ENCODE results near the gene SLC25A25. TPM values are rescaled to one million over a fixed set of nuclear protein-coding genes. Genes with fewer than 3 reads are reported as not detected.

SLC25A25 gene
- total and polyA plus RNA-seq, 9 of the 15 experiments (the other 6 are each of a cell fraction or from before 2014, with no cell fraction given): 0.07 to 35.9 (median 23.2) TPM

- TF ChIP-seq ZMIZ1 (IDR thresholded peaks at IDR 0.05; ENCODE audit: low read depth in 2 of 2, low read length in 2 of 2) (peak in 1 of 2 experiments; percentile 55; a peak in 1 of 4 replicates), GATAD2B (IDR thresholded peaks at IDR 0.05; ENCODE audit: borderline replicate concordance) (peak; percentile 55; the same call in 1 of the 2 replicates), RAD21 (CRISPR knock-in tag; conservative IDR thresholded peaks at IDR 0.05 in 1 of 2, IDR thresholded peaks at IDR 0.05 in 1 of 2) (peak; percentile 99 to 100), ATF1 (CRISPR knock-in tag; IDR thresholded peaks at IDR 0.05) (no peak), ATF1 (tag; IDR thresholded peaks at IDR 0.05) (peak; percentile 69), ZNF384 (IDR thresholded peaks at IDR 0.05; ENCODE audit: low read depth, low read length) (peak; percentile 70), TEAD1 (CRISPR knock-in tag; IDR thresholded peaks at IDR 0.05) (peak in 1 of 2 experiments; percentile 90; a peak in 2 of 4 replicates), MYC (IDR thresholded peaks at IDR 0.05; ENCODE audit: low read depth, low read length) (peak; percentile 47; the same call in 1 of the 2 replicates), MYC (CRISPR knock-in tag; IDR thresholded peaks at IDR 0.05; ENCODE audit: borderline replicate concordance, low read depth) (no peak), TCF3 (CRISPR knock-in tag; IDR thresholded peaks at IDR 0.05) (peak; percentile 52), XRCC5 (IDR thresholded peaks at IDR 0.05; ENCODE audit: low read depth, low read length) (peak; percentile 99), ZNF282 (CRISPR knock-in tag; IDR thresholded peaks at IDR 0.05) (0 out of 2 replicates have a peak, but pooled peaks have one; percentile 18), ZNF277 (CRISPR knock-in tag; IDR thresholded peaks at IDR 0.05; ENCODE audit: borderline replicate concordance) (no peak), SMAD3 (CRISPR knock-in tag; conservative IDR thresholded peaks at IDR 0.05) (no peak), ELF1 (tag; IDR thresholded peaks at IDR 0.05) (no peak), TAF1 (IDR thresholded peaks at IDR 0.05; ENCODE audit: control insufficient read depth, extremely low read depth, insufficient read depth, low read length, severe bottlenecking) (no peak), CREM (IDR thresholded peaks at IDR 0.05; ENCODE audit: low read depth) (peak; percentile 86), IRF9 (tag; IDR thresholded peaks at IDR 0.05) (no peak), E2F6 (IDR thresholded peaks at IDR 0.05; ENCODE audit: borderline replicate concordance in 1 of 2, extremely low read depth in 1 of 2, insufficient read depth in 1 of 2, insufficient read length in 1 of 2, low read depth in 1 of 2, low read length in 1 of 2, poor library complexity in 1 of 2, severe bottlenecking in 1 of 2) (no peak)
These were observed 49.8 kb downstream of the SLC25A25 start (continued) for GRCh38 chr9:128117613-128118471.
